ENCODE measurements around the gene RGS2.

The RGS2 gene, protein sequence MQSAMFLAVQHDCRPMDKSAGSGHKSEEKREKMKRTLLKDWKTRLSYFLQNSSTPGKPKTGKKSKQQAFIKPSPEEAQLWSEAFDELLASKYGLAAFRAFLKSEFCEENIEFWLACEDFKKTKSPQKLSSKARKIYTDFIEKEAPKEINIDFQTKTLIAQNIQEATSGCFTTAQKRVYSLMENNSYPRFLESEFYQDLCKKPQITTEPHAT

DNA sequence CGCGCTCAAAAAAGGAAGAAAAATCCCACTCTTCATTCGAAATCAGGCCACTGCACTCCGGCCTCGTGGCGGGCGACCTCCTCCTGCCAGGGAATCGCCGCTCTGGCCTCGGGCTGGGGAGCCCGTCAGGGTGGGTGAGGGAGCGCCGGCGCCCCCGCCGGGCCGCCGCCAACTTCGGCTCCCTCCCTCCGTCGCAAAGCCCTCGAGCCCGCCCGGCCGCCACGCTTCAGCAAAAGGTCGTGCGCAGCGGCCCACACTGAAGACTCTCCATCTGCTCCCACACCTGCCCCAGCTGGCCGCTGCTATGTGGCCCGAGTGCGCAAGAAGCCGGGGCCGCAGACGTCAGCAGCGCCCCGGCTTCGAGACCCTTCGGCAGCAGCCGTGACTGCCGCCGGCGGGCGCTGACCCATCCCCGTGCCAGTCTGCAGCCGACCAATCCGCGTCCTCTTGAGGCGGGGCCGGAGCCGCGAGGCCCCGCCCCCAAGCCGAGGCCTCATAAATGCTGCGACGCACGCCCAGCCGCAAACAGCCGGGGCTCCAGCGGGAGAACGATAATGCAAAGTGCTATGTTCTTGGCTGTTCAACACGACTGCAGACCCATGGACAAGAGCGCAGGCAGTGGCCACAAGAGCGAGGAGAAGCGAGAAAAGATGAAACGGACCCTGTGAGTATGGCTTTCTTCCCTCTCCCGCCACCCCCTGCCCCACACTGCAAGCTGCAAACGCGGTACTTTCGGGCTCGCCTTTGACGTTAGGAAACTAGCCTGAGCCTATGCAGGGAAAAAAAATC, at the start of gene RGS2:
Gene RGS2 (plus strand): TSS at position 522 of the 789 bp plus-strand sequence. CDS start 33 bp downstream, at position 555.
- peak; percentile 67 for DNase-seq (ENCODE audit: low read depth)

GRCh38 chr1:192759104-192759503, 49.7 kb upstream of the RGS2 start:
- DNase-seq (ENCODE audit: low read depth), result no peak

GRCh38 chr1:192762265-192762664, 46.6 kb upstream of the RGS2 start:
- DNase-seq (ENCODE audit: low read depth), result no peak

DNA sequence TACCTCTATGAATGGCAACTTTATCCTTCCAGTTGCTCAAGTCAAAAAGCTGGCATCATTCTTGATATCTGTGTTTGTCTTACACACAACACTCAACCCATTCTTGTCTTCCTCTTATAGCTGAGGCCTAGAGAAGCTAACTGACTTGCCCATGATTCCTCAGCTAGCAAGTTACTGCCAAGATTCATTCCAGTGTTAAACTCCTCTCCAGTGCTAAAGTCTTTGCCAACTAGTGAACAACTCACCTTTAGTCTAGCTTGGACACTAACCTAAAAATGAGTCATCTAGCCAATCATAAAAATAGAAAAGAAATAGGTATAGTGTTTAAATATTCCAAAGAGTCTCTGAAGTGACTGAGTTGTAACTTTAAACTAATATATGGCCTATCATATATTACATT, 45.6 kb upstream of the RGS2 start:
- no peak for DNase-seq (ENCODE audit: low read depth)

DNA sequence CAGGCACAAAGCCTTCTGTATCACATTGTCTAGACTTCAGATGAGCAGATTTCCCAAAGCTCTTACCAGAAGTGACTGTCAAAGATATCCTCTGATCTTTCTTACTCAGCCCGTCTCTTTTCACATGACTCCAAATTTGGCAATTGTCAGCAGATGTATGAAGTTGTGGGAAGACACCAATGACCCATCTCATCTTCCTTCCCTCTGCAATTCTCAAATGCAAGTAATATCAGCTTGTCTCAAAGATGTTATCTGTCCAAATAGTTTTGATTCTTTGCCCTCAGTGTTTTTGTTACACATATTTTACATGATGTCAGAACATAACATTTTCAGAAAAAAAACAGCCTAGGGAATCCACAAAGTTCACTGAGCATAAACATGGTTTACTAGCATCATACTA, 45.1 kb upstream of the RGS2 start:
- peak; percentile 62 for DNase-seq (ENCODE audit: low read depth)

GRCh38 chr1:192764675-192765074, 44.2 kb upstream of the RGS2 start:
- no peak for DNase-seq (ENCODE audit: low read depth)

- DNase-seq (ENCODE audit: low read depth), result no peak
These were observed 42.7 kb upstream of the RGS2 start for GRCh38 chr1:192766009-192766625.

DNA sequence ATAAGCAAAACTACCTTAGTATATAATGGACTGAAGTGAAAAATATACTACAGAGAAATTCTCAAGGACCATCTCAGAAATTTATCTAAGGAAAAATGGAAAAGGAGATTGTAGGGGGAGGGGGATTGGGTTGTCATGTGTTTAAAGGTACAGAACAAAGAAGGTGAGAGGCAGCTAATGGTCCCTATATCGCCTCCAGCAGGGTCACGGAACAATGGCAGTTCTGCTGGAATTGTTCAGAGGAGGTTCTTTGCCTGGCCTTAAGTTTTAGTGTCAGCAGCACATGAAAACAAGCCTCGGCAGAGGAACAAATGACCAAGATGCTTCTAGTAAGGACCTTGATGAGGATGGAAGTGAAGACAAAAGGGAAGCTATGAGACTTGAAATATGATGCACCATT, 42.0 kb upstream of the RGS2 start:
- DNase-seq (ENCODE audit: low read depth), result no peak

DNA sequence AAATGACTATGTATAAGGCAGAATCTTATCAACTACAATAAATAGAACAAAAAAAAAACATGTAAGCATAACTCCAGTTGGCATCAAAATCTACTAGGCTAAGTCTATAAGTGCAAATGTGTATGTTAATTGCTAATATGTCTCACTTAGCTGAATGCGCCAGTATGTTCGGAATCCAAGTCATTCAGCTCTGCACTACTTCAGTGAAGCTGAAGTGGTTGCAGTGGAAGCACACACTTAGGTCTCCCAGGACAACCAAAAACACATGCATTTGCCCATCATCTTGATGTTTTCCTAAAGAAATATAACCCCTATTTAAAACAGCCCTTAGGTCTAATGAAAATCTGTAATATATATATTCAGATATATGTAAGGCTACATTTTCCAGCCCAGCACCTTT, 41.0 kb upstream of the RGS2 start:
- DNase-seq (ENCODE audit: low read depth), result no peak

DNA sequence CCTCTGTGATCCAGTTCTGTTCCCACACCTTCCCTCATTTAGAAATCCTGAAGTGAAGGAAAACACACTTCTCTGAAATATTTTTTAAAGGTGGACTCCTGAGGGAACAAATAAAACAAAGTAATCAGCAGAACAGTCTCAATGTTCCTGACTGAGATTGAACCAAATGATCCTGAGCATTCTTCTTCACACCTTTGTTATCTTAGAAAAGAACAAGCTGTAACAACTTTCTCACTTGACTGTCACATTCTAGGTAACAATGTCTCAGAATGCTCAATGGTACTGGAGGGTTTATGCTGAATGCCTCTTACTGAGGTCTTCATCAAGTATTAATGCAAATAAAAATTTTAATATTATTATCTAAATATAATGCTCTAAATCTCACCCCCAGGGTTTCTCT, 40.4 kb upstream of the RGS2 start:
- DNase-seq (ENCODE audit: low read depth), result no peak

GRCh38 chr1:192771341-192771740, 37.5 kb upstream of the RGS2 start:
- DNase-seq (ENCODE audit: low read depth), result no peak

DNA sequence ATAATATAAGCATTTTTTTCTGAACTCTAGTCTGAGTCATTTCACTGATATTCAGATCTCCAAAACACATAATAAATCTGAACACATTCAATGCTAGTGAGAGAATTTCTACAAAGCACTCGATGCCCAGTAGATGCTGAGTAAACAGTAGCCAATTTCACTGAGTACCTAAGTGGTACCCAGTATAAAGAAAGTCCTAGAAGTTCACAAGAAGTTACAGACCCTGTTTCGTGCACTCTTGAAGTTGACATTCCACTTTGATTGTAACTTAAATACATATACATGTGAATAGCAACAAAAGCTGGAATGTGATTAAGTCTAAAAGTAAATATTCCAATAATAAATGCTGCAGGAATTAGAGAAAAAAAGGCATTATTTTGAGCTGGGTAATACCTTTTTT, 33.2 kb upstream of the RGS2 start:
- DNase-seq (ENCODE audit: low read depth), result no peak

- no peak for DNase-seq (ENCODE audit: low read depth)
These were observed 32.6 kb upstream of the RGS2 start for GRCh38 chr1:192776206-192776605.

DNA sequence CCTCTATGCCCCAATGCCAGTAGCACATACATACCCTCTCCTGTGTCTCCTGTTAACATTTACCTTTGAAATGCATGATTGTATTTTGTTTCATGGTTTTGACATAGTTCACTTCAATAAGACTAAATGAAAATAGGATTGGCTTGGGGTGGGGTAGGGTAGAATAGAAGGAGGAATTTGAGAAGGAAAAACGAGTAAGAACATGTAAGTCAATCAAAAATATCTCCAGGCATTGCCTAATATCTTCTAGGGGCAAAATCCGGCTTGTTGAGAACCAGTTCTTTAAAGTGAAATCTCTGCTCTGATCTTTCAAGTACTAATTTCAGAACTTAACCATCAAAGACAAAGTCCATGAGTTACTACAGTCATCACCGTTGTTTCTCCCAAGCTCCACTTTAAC, 31.8 kb upstream of the RGS2 start:
- no peak for DNase-seq (ENCODE audit: low read depth)

DNA sequence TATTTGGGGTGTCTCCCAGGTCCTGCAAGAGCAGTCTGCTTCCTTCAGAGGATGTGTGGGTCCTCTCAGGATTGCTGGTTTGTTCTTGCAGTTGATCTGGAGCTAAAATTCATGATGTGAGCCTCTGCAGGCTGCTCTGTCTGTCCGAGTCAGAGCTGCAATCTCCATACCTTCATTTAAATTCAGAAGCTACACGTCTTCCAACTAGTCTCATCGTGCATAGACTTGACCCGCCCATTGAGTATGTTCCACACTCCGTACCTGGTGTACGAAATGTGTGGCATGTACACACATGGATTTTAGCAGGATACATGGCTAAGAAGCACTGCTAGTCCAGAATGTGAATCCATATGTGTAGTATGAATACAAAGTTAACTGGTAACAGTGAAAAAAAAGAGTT, 25.0 kb upstream of the RGS2 start:
- DNase-seq (ENCODE audit: low read depth), result no peak

- no peak for DNase-seq (ENCODE audit: low read depth)
These were observed 24.4 kb upstream of the RGS2 start for GRCh38 chr1:192784397-192784796.

DNA sequence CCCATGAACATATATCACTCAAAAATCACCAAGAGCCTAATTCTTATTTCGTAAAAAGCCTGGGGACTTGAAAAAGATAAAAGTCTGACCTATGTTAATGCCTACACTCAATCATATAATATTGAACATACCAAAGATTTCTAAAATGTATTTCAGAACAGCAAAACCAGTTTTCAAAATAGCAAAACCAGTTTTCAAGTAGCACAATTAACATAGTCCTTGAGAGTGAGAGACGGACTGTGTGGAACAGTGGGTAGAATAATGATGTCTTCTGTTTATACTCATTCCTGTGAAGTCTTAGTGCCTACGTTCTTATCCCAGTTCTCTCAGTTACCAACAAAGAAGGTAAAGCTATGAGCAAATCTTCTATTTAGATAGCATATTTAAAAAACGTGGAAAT, 22.3 kb upstream of the RGS2 start:
- no peak for DNase-seq (ENCODE audit: low read depth)

GRCh38 chr1:192787914-192788585, 20.8 kb upstream of the RGS2 start:
- DNase-seq (ENCODE audit: low read depth), result peak; percentile 71

GRCh38 chr1:192789871-192790270, 19.0 kb upstream of the RGS2 start:
- no peak for DNase-seq (ENCODE audit: low read depth)

DNA sequence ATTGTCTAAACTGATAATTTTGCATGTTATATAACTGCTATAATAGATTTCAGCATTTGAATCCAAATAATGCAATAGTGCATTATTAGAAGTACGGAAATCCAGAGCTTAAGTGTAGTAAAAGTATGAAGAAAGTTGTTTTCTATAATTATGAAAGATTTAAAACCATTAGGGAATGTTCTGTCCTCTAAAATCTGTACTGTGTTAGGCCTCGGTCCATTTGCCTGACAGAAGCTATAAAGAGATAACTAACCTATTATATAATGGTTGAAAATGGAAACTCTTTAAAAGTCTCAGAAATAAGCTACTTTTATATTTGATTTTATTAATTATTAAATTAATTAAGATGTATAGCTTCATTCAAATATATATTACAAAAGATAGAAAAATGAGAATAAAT, 16.2 kb upstream of the RGS2 start:
- no peak for DNase-seq (ENCODE audit: low read depth)

DNA sequence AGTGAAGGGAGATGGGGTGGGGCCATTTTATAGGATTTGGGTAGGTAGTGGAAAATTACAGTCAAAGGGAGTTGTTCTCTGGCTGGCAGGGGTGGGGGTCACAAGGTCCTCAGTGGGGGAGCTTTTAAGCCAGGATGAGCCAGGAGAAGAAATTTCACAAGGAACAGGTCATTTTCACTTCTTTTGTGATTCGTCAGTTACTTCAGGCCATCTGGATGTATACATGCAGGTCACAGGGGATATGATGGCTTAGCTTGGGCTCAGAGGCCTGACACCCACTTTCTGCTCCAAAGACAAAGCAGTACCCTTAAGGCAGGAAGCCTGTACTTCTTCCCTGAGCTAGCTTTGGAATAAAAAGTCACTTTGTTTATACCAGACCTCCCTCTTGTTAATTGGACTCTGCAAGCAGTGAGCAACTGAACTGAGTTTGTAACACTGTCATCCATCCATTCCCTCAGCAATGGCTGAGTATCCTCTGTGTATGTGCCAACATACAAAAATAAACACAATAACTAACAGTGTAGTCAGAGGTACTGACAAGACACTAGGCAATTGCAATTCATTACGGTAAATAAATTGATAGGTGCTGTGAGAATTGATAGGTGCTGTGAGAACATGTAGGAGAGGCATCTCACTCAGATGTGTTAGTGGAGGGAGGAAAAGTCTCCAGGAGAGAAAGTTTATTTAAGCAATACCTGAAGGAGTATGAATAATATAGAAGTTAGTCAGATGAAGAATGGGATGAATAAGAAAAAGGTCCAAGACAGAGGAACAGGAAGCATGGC, 14.7 kb upstream of the RGS2 start:
- no peak for DNase-seq (ENCODE audit: low read depth)

- DNase-seq (ENCODE audit: low read depth), result no peak
These were observed 14.1 kb upstream of the RGS2 start for GRCh38 chr1:192794768-192795035.

Data from GM04504 (cell line).